ENCODE results near the gene CCL23. TPM values are rescaled to one million over a fixed set of nuclear protein-coding genes. Genes with fewer than 3 reads are reported as not detected.
"Not testable (repeated sequence)": the region's sequence is repeated elsewhere in the genome, so short reads cannot be mapped to it uniquely, and the experiment has no call there.

Gene CCL23
- total RNA-seq, 1 experiment from 2014 or later, result not detected

DNA sequence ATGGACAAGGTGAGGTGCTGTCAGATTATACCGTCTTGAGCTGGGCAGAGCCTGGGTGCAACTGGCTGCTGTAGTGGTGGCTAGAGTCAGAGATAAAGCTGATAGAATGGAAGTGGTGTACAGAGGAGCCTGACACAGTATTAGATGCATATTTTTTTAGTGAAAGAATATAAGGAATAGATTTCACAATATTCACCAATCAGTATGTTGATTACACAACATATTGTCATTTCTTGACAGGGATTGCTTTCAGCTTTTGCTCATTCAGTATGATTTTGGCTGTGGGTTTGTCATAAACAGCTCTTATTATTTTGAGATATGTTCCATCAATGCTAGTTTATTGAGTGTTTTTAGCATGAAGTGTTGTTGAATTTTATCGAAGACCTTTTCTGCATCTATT, 1.7 kb upstream of the CCL23 start:
- H3K4me3 ChIP-seq (ENCODE audit: low read depth, low read length, poor library complexity, severe bottlenecking), result no peak overlapping the region
- TF ChIP-seq, protein P1, sequence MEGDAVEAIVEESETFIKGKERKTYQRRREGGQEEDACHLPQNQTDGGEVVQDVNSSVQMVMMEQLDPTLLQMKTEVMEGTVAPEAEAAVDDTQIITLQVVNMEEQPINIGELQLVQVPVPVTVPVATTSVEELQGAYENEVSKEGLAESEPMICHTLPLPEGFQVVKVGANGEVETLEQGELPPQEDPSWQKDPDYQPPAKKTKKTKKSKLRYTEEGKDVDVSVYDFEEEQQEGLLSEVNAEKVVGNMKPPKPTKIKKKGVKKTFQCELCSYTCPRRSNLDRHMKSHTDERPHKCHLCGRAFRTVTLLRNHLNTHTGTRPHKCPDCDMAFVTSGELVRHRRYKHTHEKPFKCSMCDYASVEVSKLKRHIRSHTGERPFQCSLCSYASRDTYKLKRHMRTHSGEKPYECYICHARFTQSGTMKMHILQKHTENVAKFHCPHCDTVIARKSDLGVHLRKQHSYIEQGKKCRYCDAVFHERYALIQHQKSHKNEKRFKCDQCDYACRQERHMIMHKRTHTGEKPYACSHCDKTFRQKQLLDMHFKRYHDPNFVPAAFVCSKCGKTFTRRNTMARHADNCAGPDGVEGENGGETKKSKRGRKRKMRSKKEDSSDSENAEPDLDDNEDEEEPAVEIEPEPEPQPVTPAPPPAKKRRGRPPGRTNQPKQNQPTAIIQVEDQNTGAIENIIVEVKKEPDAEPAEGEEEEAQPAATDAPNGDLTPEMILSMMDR (conservative IDR thresholded peaks at IDR 0.05; ENCODE audit: low read depth, low read length), result no peak
- no peak for TF ChIP-seq EZH2 (IDR thresholded peaks at IDR 0.05; ENCODE audit: borderline replicate concordance, low read depth, low read length, poor library complexity, severe bottlenecking)
- no peaks in the 10 kb centered on the region for H3K27me3 ChIP-seq (replicated peaks; ENCODE audit: insufficient read depth, low read depth, low read length, poor library complexity)
- no TSS peak for BruUV-seq (replicated peaks)
- no peak overlapping the region for H3K27ac ChIP-seq (ENCODE audit: low read depth, low read length, poor library complexity, severe bottlenecking)
- ChIA-PET POLR2A (ENCODE audit: low non-redundant PET) (no interaction called here), CTCF (no interaction called here)
- no peaks in the 10 kb centered on the region for H3K4me1 ChIP-seq (ENCODE audit: insufficient read depth, low read length, poor library complexity, severe bottlenecking)
- no peak for DNase-seq (ENCODE audit: low spot score)
- H3K36me3 ChIP-seq (ENCODE audit: insufficient read depth, low read length, poor library complexity, severe bottlenecking), result no peaks in the 10 kb centered on the region
- H3K9me3 ChIP-seq (ENCODE audit: low read depth, low read length, poor library complexity, severe bottlenecking), result no peaks in the 10 kb centered on the region
- intact Hi-C loops (cut with micrococcal nuclease; ENCODE audit: unreplicated experiment), result no loop called here

DNA sequence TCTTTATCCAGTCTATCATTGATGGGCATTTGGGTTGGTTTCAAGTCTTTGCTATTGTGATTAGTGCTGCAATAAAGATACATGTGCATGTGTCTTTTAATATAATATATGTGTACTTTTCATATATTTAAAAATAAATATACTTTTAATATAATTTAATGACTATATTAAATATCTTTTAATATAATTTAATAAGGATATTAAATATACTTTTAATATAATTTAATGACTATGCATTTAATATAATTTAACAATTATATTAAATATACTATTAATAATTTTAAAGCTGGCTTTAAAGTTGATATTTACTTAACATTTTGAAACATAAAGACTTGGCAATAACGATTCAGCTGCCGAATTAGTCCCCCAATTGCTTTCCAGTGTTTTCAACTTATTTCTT, 1.2 kb downstream of the CCL23 start:
- ChIA-PET POLR2A (ENCODE audit: low non-redundant PET) (no interaction called here), CTCF (no interaction called here)
- H3K4me3 ChIP-seq (ENCODE audit: low read depth, low read length, poor library complexity, severe bottlenecking), result no peak overlapping the region
- H3K27me3 ChIP-seq (replicated peaks; ENCODE audit: insufficient read depth, low read depth, low read length, poor library complexity), result no peaks in the 10 kb centered on the region
- H3K9me3 ChIP-seq (ENCODE audit: low read depth, low read length, poor library complexity, severe bottlenecking), result no peaks in the 10 kb centered on the region
- BruUV-seq (replicated peaks), result no TSS peak
- intact Hi-C loops (cut with micrococcal nuclease; ENCODE audit: unreplicated experiment), result no loop called here
- no peak for DNase-seq (ENCODE audit: low spot score)
- no peak overlapping the region for H3K27ac ChIP-seq (ENCODE audit: low read depth, low read length, poor library complexity, severe bottlenecking)
- no peaks in the 10 kb centered on the region for H3K4me1 ChIP-seq (ENCODE audit: insufficient read depth, low read length, poor library complexity, severe bottlenecking)
- H3K36me3 ChIP-seq (ENCODE audit: insufficient read depth, low read length, poor library complexity, severe bottlenecking), result no peaks in the 10 kb centered on the region
- no peak for TF ChIP-seq EZH2 (IDR thresholded peaks at IDR 0.05; ENCODE audit: borderline replicate concordance, low read depth, low read length, poor library complexity, severe bottlenecking)
- TF ChIP-seq, protein P1 (conservative IDR thresholded peaks at IDR 0.05; ENCODE audit: low read depth, low read length), result no peak

DNA sequence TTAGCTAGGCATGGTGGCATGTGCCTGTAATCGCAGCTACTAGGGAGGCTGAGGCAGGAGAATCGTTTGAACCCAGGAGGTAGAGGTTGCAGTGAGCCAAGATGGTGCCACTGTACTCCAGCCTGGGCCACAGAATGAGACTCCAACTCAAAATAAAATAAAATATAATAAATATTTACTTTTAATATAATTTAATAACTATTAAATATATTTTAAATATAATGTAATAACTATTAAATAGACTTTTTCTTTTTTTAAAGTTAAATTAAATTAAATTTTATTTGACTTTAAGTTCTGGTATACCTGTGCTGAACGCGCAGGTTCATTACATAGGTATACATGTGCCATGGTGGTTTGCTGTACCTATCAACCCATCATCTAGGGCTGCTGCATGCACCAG, 1.9 kb downstream of the CCL23 start:
- H3K4me1 ChIP-seq (ENCODE audit: insufficient read depth, low read length, poor library complexity, severe bottlenecking); POLR2A ChIA-PET (ENCODE audit: low non-redundant PET); H3K9me3 ChIP-seq (ENCODE audit: low read depth, low read length, poor library complexity, severe bottlenecking); BruUV-seq (replicated peaks); H3K27ac ChIP-seq (ENCODE audit: low read depth, low read length, poor library complexity, severe bottlenecking); H3K27me3 ChIP-seq (replicated peaks; ENCODE audit: insufficient read depth, low read depth, low read length, poor library complexity); H3K36me3 ChIP-seq (ENCODE audit: insufficient read depth, low read length, poor library complexity, severe bottlenecking); CTCF ChIA-PET; DNase-seq (ENCODE audit: low spot score); H3K4me3 ChIP-seq (ENCODE audit: low read depth, low read length, poor library complexity, severe bottlenecking); intact Hi-C loops (cut with micrococcal nuclease; ENCODE audit: unreplicated experiment): not testable (repeated sequence)

DNA sequence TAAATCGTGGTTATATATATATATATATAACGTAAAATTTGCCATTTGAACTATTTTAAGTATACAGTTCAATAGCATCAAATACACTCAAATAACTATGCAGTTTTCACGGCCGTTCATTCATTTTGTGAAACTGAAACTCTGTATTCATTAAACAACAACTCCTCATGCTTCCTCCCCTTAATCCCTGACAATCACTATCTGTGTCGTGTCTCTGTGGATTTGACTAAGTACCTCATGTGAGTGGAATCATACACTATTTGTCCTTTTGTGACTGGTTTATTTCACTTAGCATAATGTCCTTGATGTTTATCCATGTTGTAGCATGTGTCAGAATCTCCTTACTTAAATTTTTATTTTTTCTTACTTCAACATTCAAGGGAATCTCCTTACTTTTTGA, 2.8 kb downstream of the CCL23 start:
- no peaks in the 10 kb centered on the region for H3K9me3 ChIP-seq (ENCODE audit: low read depth, low read length, poor library complexity, severe bottlenecking)
- no peak overlapping the region for H3K27ac ChIP-seq (ENCODE audit: low read depth, low read length, poor library complexity, severe bottlenecking)
- DNase-seq (ENCODE audit: low spot score), result no peak
- CTCF ChIA-PET, result no interaction called here
- BruUV-seq (replicated peaks), result no TSS peak
- POLR2A ChIA-PET (ENCODE audit: low non-redundant PET), result no interaction called here
- no peaks in the 10 kb centered on the region for H3K4me1 ChIP-seq (ENCODE audit: insufficient read depth, low read length, poor library complexity, severe bottlenecking)
- no peak for TF ChIP-seq EZH2 (IDR thresholded peaks at IDR 0.05; ENCODE audit: borderline replicate concordance, low read depth, low read length, poor library complexity, severe bottlenecking)
- TF ChIP-seq, protein P1 (conservative IDR thresholded peaks at IDR 0.05; ENCODE audit: low read depth, low read length), result no peak
- intact Hi-C loops (cut with micrococcal nuclease; ENCODE audit: unreplicated experiment), result no loop called here
- no peak overlapping the region for H3K4me3 ChIP-seq (ENCODE audit: low read depth, low read length, poor library complexity, severe bottlenecking)
- no peaks in the 10 kb centered on the region for H3K27me3 ChIP-seq (replicated peaks; ENCODE audit: insufficient read depth, low read depth, low read length, poor library complexity)
- no peaks in the 10 kb centered on the region for H3K36me3 ChIP-seq (ENCODE audit: insufficient read depth, low read length, poor library complexity, severe bottlenecking)

Data from A673 (cell line).